Astrocyte (in vitro differentiated cells and primary cell): Measurements from ENCODE around the gene LRRC4C. TPM values are rescaled to one million over a fixed set of nuclear protein-coding genes. Genes with fewer than 3 reads are reported as not detected.

Source experiments
- DNase-seq: peaks from one replicate; pipeline ENCODE4 v3.0.0-alpha.2; 2010; ENCODE audit warnings: low read depth
- FAIRE-seq: peaks from 2 replicates; lab custom pipeline; 2011; peaks lifted over from hg19 to GRCh38; lab: Jason Lieb, UNC
- H2AFZ ChIP-seq: 2 replicates; pipeline ENCODE4 v1.6.0; 2012; ENCODE audit warnings: low read depth, low read length, inconsistent platforms
- H3K27ac ChIP-seq: 2 replicates; pipeline ENCODE4 v1.5.1; 2011; ENCODE audit warnings: low read depth, low read length, inconsistent platforms
- H3K27me3 ChIP-seq: 2 replicates; pipeline ENCODE4 v1.6.0; 2011; ENCODE audit warnings: low read length, inconsistent platforms; ENCODE audit not compliant: insufficient read depth
- H3K36me3 ChIP-seq: 2 replicates; pipeline ENCODE4 v1.5.1; 2011; ENCODE audit warnings: low read length, inconsistent platforms; ENCODE audit not compliant: insufficient read depth
- H3K4me1 ChIP-seq: 2 replicates; pipeline ENCODE4 v1.5.1; 2011; ENCODE audit warnings: low read length, inconsistent platforms; ENCODE audit not compliant: insufficient read depth
- H3K4me2 ChIP-seq: 2 replicates; pipeline ENCODE4 v1.6.0; 2012; ENCODE audit warnings: low read length, inconsistent platforms
- H3K4me3 ChIP-seq: 2 replicates; pipeline ENCODE4 v1.5.1; 2011; ENCODE audit warnings: low read depth, mild to moderate bottlenecking, low read length, inconsistent platforms; ENCODE audit not compliant: insufficient read depth
- H3K79me2 ChIP-seq: 2 replicates; pipeline ENCODE4 v1.6.0; 2012; ENCODE audit warnings: mild to moderate bottlenecking, low read length, inconsistent platforms; ENCODE audit not compliant: insufficient read depth
- H3K9ac ChIP-seq: 2 replicates; pipeline ENCODE4 v1.6.0; 2012; ENCODE audit warnings: mild to moderate bottlenecking, low read length, inconsistent platforms
- H3K9me3 ChIP-seq: 2 replicates; pipeline ENCODE4 v1.5.1; 2012; ENCODE audit warnings: low read depth, mild to moderate bottlenecking, low read length, inconsistent platforms; ENCODE audit not compliant: insufficient read depth
- H4K20me1 ChIP-seq: 2 replicates; pipeline ENCODE4 v1.6.0; 2012; ENCODE audit warnings: low read length, inconsistent platforms; ENCODE audit not compliant: insufficient read depth
- H3K27ac Mint-ChIP-seq: one replicate; pipeline ENCODE4 v1.8.0; 2021; ENCODE audit warnings: mild to moderate bottlenecking, mixed read lengths; ENCODE audit not compliant: unreplicated experiment
- H3K27me3 Mint-ChIP-seq: one replicate; pipeline ENCODE4 v1.8.0; 2021; ENCODE audit warnings: low read depth, mixed read lengths; ENCODE audit not compliant: unreplicated experiment
- H3K36me3 Mint-ChIP-seq: one replicate; pipeline ENCODE4 v1.8.0; 2021; ENCODE audit warnings: low read depth, mixed read lengths; ENCODE audit not compliant: unreplicated experiment
- H3K4me1 Mint-ChIP-seq: one replicate; pipeline ENCODE4 v1.8.0; 2021; ENCODE audit warnings: low read depth, mixed read lengths; ENCODE audit not compliant: unreplicated experiment
- H3K4me3 Mint-ChIP-seq: one replicate; pipeline ENCODE4 v1.8.0; 2021; ENCODE audit warnings: mild to moderate bottlenecking, moderate library complexity, mixed read lengths; ENCODE audit not compliant: unreplicated experiment
- H3K9me3 Mint-ChIP-seq: one replicate; pipeline ENCODE4 v1.8.0; 2021; ENCODE audit warnings: mild to moderate bottlenecking, mixed read lengths; ENCODE audit not compliant: unreplicated experiment
- EZH2 ChIP-seq: IDR thresholded peaks from 2 replicates; pipeline ENCODE4 v1.6.1; 2012; ENCODE audit warnings: mild to moderate bottlenecking, low read length, inconsistent platforms; ENCODE audit not compliant: insufficient read depth
- total RNA-seq: library from RNA; stranded (reverse); gene quantifications from 2 replicates; pipeline ENCODE4 v1.2.1, GENCODE V29; 2021
- TF ChIP-seq, protein P1 (sequence below): IDR thresholded peaks from 2 replicates; pipeline ENCODE4 v1.5.1; 2011; ENCODE audit warnings: low read depth, mild to moderate bottlenecking, inconsistent platforms, low read length, moderate library complexity; ENCODE audit not compliant: insufficient read depth

LRRC4C gene
- total RNA-seq, 1 donor from 2014 or later, result 9.0 TPM

DNA sequence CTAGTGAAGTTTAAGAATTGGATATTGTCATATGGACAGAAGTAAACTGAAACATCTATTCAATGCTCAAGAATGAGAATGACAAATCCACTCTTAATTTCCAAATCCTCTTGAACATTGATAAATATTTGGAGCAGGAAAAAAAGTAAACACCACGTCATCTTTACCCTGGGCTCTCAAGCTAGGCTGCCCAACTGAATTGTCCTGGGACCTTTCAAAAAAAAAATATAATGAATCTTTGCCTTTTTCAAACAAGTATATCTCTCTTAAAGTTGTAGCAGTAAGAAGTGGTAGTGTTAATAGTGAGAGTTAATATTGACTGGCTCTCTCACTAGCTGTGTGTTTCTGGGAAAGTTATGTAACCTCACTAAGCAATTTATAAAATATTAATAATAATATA is 374.3 kb downstream of the LRRC4C start:
- Mint-ChIP-seq H3K4me3 (no peak overlapping the region), H3K27ac (no peak overlapping the region), H3K36me3 (no peaks in the 10 kb centered on the region), H3K4me1 (no peaks in the 10 kb centered on the region), H3K9me3 (no peaks in the 10 kb centered on the region), H3K27me3 (no peaks in the 10 kb centered on the region)
- FAIRE-seq, result no peak
- no peaks in the 10 kb centered on the region for H4K20me1 ChIP-seq
- H3K4me2 ChIP-seq, result no peak overlapping the region
- H3K79me2 ChIP-seq, result no peaks in the 10 kb centered on the region
- no peak overlapping the region for H3K9ac ChIP-seq
- H3K36me3 ChIP-seq, result no peaks in the 10 kb centered on the region
- no peaks in the 10 kb centered on the region for H3K9me3 ChIP-seq
- no peaks in the 10 kb centered on the region for H3K4me1 ChIP-seq
- no peak for TF ChIP-seq EZH2
- TF ChIP-seq, protein P1, sequence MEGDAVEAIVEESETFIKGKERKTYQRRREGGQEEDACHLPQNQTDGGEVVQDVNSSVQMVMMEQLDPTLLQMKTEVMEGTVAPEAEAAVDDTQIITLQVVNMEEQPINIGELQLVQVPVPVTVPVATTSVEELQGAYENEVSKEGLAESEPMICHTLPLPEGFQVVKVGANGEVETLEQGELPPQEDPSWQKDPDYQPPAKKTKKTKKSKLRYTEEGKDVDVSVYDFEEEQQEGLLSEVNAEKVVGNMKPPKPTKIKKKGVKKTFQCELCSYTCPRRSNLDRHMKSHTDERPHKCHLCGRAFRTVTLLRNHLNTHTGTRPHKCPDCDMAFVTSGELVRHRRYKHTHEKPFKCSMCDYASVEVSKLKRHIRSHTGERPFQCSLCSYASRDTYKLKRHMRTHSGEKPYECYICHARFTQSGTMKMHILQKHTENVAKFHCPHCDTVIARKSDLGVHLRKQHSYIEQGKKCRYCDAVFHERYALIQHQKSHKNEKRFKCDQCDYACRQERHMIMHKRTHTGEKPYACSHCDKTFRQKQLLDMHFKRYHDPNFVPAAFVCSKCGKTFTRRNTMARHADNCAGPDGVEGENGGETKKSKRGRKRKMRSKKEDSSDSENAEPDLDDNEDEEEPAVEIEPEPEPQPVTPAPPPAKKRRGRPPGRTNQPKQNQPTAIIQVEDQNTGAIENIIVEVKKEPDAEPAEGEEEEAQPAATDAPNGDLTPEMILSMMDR, result no peak
- H3K27ac ChIP-seq, result no peak overlapping the region
- H2AFZ ChIP-seq, result no peak overlapping the region
- H3K4me3 ChIP-seq, result no peak overlapping the region
- no peaks in the 10 kb centered on the region for H3K27me3 ChIP-seq
- no peak for DNase-seq

DNA sequence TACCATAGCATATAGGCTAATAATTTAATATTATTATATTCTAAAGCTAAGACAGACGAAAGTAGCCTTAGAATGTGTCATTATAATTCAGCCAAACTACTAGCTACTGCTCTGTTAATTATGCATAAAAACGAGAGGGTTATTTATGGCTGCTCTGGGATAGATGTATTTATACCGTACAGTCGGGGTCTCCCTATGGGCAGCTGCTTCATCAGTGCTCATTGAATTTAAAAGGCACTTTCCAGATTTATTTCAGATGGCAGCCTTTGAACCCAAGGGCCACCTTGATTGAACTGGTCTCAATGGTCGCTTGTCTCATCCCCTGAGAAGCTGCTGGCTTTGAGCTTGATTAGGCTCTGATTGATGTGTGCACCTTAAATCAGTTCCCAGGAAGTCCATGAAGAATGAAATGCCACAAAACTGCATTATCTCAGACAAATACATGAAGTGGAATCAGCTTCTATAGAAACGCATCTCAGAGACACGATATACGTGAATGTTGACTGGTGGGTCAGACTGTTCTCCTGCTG is 377.6 kb downstream of the LRRC4C start:
- no peak overlapping the region for H3K27ac Mint-ChIP-seq
- no peaks in the 10 kb centered on the region for H3K9me3 Mint-ChIP-seq

DNA sequence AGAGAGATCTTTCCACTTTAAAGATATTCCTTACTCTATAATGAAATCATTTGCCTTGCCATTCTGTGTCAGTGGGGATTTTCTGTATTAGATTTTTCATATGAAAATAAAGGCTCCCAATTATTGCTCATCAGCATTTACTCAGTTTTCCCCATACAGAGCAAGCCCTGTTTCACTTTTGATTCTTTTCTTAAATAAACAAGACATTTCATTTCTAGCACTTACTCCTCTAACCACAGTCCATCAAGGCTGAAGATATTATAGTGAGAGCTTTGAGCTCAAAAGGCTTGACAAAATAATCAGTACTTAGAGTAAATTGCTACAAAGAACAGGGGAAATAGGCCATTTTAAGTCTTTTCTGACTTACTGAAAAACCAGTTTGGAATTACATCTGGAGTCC is 385.1 kb downstream of the LRRC4C start:
- DNase-seq, result no peak
- Histone ChIP-seq H3K4me1 (no peaks in the 10 kb centered on the region), H3K9me3 (peaks cover 3% of the 10 kb centered on the region), H3K27ac (no peak overlapping the region), H3K9ac (no peak overlapping the region), H3K4me3 (no peak overlapping the region), H4K20me1 (no peaks in the 10 kb centered on the region), H3K4me2 (no peak overlapping the region), H3K36me3 (no peaks in the 10 kb centered on the region), H2AFZ (no peak overlapping the region), H3K27me3 (no peaks in the 10 kb centered on the region), H3K79me2 (no peaks in the 10 kb centered on the region)
- Mint-ChIP-seq H3K27ac (no peak overlapping the region), H3K4me1 (no peaks in the 10 kb centered on the region), H3K27me3 (no peaks in the 10 kb centered on the region), H3K36me3 (no peaks in the 10 kb centered on the region), H3K4me3 (no peak overlapping the region), H3K9me3 (no peaks in the 10 kb centered on the region)
- TF ChIP-seq, protein P1, result no peak
- FAIRE-seq, result no peak

More for the DNA sequence above, 377.6 kb downstream of the LRRC4C start:
- DNase-seq (no peak), FAIRE-seq (no peak)
- H3K36me3 Mint-ChIP-seq, result no peaks in the 10 kb centered on the region
- no peaks in the 10 kb centered on the region for H3K27me3 Mint-ChIP-seq
- H3K27ac ChIP-seq, result no peak overlapping the region
- TF ChIP-seq EZH2, result no peak
- TF ChIP-seq, protein P1, result no peak
- no peaks in the 10 kb centered on the region for H3K36me3 ChIP-seq
- no peaks in the 10 kb centered on the region for H3K4me1 Mint-ChIP-seq
- H3K9me3 ChIP-seq, result peaks cover 3% of the 10 kb centered on the region
- H2AFZ ChIP-seq, result no peak overlapping the region
- no peak overlapping the region for H3K4me2 ChIP-seq
- H3K4me3 ChIP-seq, result no peak overlapping the region
- H4K20me1 ChIP-seq, result no peaks in the 10 kb centered on the region
- no peak overlapping the region for H3K4me3 Mint-ChIP-seq
- no peaks in the 10 kb centered on the region for H3K4me1 ChIP-seq
- H3K79me2 ChIP-seq, result no peaks in the 10 kb centered on the region
- no peak overlapping the region for H3K9ac ChIP-seq
- no peaks in the 10 kb centered on the region for H3K27me3 ChIP-seq
